Endothelial cell of umbilical vein (primary cell): Measurements from ENCODE around the gene NGF. TPM values are rescaled to one million over a fixed set of nuclear protein-coding genes. Genes with fewer than 3 reads are reported as not detected.

Experiments
- BruUV-seq: library from RNA; stranded (reverse); fragments of 400-500 nt; replicated peaks from 2 replicates; lab custom pipeline; 2021; lab: Mats Ljungman, UMichigan
- CTCF ChIA-PET: fragments of 300-600, 350-600 bp; sonication (Branson Sonifier 250); formaldehyde crosslinking; loops from one replicate; lab custom pipeline; 2021; ENCODE audit warnings: antibody characterized with exemption, inconsistent platforms; lab: Charles Lee
- POLR2A ChIA-PET: fragments of 300-600, 350-600 bp; sonication (Branson Sonifier 250); formaldehyde crosslinking; loops from one replicate; lab custom pipeline; 2021; ENCODE audit warnings: antibody characterized with exemption, inconsistent platforms; lab: Charles Lee
- DNase-seq: peaks from one replicate; pipeline ENCODE4 v3.0.0-alpha.2; 2011; ENCODE audit warnings: low read depth, low spot score
- FAIRE-seq: peaks from 2 replicates; lab custom pipeline; 2011; peaks lifted over from hg19 to GRCh38; lab: Jason Lieb, UNC
- H2AFZ ChIP-seq: 2 replicates; pipeline ENCODE4 v1.6.0; 2012; ENCODE audit warnings: low read depth, low read length, control low read depth, inconsistent platforms
- H3K27ac ChIP-seq: 2 replicates; pipeline ENCODE4 v1.5.1; 2011; ENCODE audit warnings: low read depth, mild to moderate bottlenecking, control low read depth, low read length, moderate library complexity; ENCODE audit not compliant: insufficient read depth
- H3K27me3 ChIP-seq, 2 experiments: 2 replicates each; pipeline versions ENCODE4 v1.6.0 to v1.6.1; 2011; ENCODE audit warnings: low read length in 2 of 2, mixed read lengths in 1 of 2; ENCODE audit not compliant: control insufficient read depth in 2 of 2, insufficient read depth in 2 of 2
- H3K36me3 ChIP-seq, 2 experiments: 2 replicates in 1 of 2; 3 replicates in 1 of 2; pipeline ENCODE4 v1.5.1; 2011; ENCODE audit warnings: low read length in 2 of 2, mild to moderate bottlenecking in 1 of 2, moderate library complexity in 1 of 2; ENCODE audit not compliant: control insufficient read depth in 2 of 2, insufficient read depth in 2 of 2; ENCODE audit errors: extremely low read depth in 1 of 2
- H3K4me1 ChIP-seq: 3 replicates; pipeline ENCODE4 v1.5.1; 2011; ENCODE audit warnings: mild to moderate bottlenecking, low read length; ENCODE audit not compliant: control insufficient read depth, insufficient read depth; ENCODE audit errors: extremely low read depth
- H3K4me2 ChIP-seq: 2 replicates; pipeline ENCODE4 v1.6.1; 2011; ENCODE audit warnings: low read length, control low read depth, mixed read lengths; ENCODE audit not compliant: insufficient read depth
- H3K4me3 ChIP-seq, 3 experiments: fragments of 200-600 bp in 1 of 3; sonication (generic), shearing (Covaris generic) in 1 of 3; replicated peaks in 1 of 3; 2 replicates each; pipeline ENCODE4 v1.5.1; 2011 to 2016; ENCODE audit warnings: control low read depth in 3 of 3, low read length in 3 of 3, mild to moderate bottlenecking in 2 of 3, inconsistent platforms in 1 of 3, low read depth in 1 of 3, moderate library complexity in 1 of 3; ENCODE audit not compliant: insufficient read depth in 1 of 3
- H3K79me2 ChIP-seq: 2 replicates; pipeline ENCODE4 v1.6.0; 2012; ENCODE audit warnings: low read length, inconsistent platforms; ENCODE audit not compliant: control insufficient read depth, insufficient read depth
- H3K9ac ChIP-seq: replicated peaks from 2 replicates; pipeline ENCODE3; 2011; ENCODE audit warnings: low read length, control low read depth; ENCODE audit not compliant: insufficient read depth; ENCODE audit errors: extremely low read depth
- H3K9me1 ChIP-seq: replicated peaks from 3 replicates; pipeline ENCODE4 v1.6.0; 2011; ENCODE audit warnings: mild to moderate bottlenecking, low read length; ENCODE audit not compliant: control insufficient read depth, insufficient read depth; ENCODE audit errors: extremely low read depth
- H3K9me3 ChIP-seq: replicated peaks from 2 replicates; pipeline ENCODE4 v1.5.1; 2012; ENCODE audit warnings: low read length, inconsistent platforms; ENCODE audit not compliant: control insufficient read depth, insufficient read depth
- H4K20me1 ChIP-seq: replicated peaks from 2 replicates; pipeline ENCODE3; 2011; ENCODE audit warnings: mild to moderate bottlenecking, low read length; ENCODE audit not compliant: control insufficient read depth, insufficient read depth; ENCODE audit errors: extremely low read depth
- CTCF ChIP-seq, 2 donors: IDR thresholded peaks; 1 replicate in 1 of 2; 2 replicates in 1 of 2; pipeline ENCODE4 v1.5.1; 2011; ENCODE audit warnings: low read length in 2 of 2, mild to moderate bottlenecking in 2 of 2, moderate library complexity in 2 of 2, control low read depth in 1 of 2, inconsistent platforms in 1 of 2, low read depth in 1 of 2; ENCODE audit not compliant: insufficient read depth in 1 of 2; ENCODE audit errors: extremely low read depth in 1 of 2
- EZH2 ChIP-seq: IDR thresholded peaks from 2 replicates; pipeline ENCODE4 v1.6.1; 2012; ENCODE audit warnings: borderline replicate concordance, low read depth, mild to moderate bottlenecking, moderate library complexity, low read length, inconsistent platforms; ENCODE audit not compliant: severe bottlenecking
- FOS ChIP-seq: IDR thresholded peaks from 2 replicates; pipeline ENCODE4 v1.6.1; 2011; ENCODE audit warnings: mild to moderate bottlenecking, low read length, moderate library complexity, borderline replicate concordance; ENCODE audit not compliant: insufficient read depth
- GATA2 ChIP-seq: IDR thresholded peaks from 2 replicates; pipeline ENCODE4 v1.7.0; 2011; ENCODE audit warnings: low read depth, mild to moderate bottlenecking, moderate library complexity, mixed read lengths, low read length; ENCODE audit not compliant: insufficient read length, insufficient read depth
- JUN ChIP-seq: IDR thresholded peaks from 2 replicates; pipeline ENCODE4 v1.6.1; 2011; ENCODE audit warnings: borderline replicate concordance, low read depth; ENCODE audit not compliant: insufficient read length, insufficient read depth
- MAX ChIP-seq: IDR thresholded peaks from 2 replicates; pipeline ENCODE4 v1.6.1; 2011; ENCODE audit not compliant: insufficient read depth, insufficient read length
- MYC ChIP-seq: IDR thresholded peaks from one replicate; pipeline ENCODE4 v1.6.1; 2011; ENCODE audit warnings: mild to moderate bottlenecking, low read depth, low read length
- POLR2A ChIP-seq: IDR thresholded peaks from 2 replicates; pipeline ENCODE4 v1.6.1; 2012; ENCODE audit warnings: low read depth, mild to moderate bottlenecking, control low read depth, low read length
- POLR2AphosphoS5 ChIP-seq: IDR thresholded peaks from 2 replicates; pipeline ENCODE4 v1.6.1; 2012; ENCODE audit warnings: low read depth, mild to moderate bottlenecking, control low read depth, low read length, moderate library complexity; ENCODE audit not compliant: insufficient read depth
- dilution Hi-C: fragments of 300-500 bp; cut with MboI; formaldehyde crosslinking; loops from one replicate; pipeline ENCODE4 v1.15.0; 2019; ENCODE audit warnings: low sequenced_read_pairs; ENCODE audit not compliant: extremely low pct_ligation_motif_present
- intact Hi-C: fragments of 100-400 bp; cut with micrococcal nuclease; formaldehyde crosslinking; loops from one replicate; pipeline ENCODE4 v1.10.0; 2022
- polyA plus RNA-seq, 4 experiments: library from polyadenylated mRNA; depleted of rRNA in 3 of 4; stranded (reverse) in 3 of 4; unstranded in 1 of 4; fragments of >200 nt; gene quantifications; 2 replicates each; pipeline versions ENCODE4 v1.2.1 to v1.2.3, GENCODE V29; 2011 to 2012; ENCODE audit warnings: missing spikeins in 1 of 4
- total RNA-seq: library from RNA; stranded (reverse); gene quantifications from 2 replicates; pipeline ENCODE4 v1.2.3, GENCODE V29; 2021

Gene NGF
- total and polyA plus RNA-seq, 2 donors (not counting 3 experiments of a cell fraction or from before 2014, with no cell fraction given) = not detected

- no peaks in the 10 kb centered on the region for H3K4me1 ChIP-seq
- no peaks in the 10 kb centered on the region for H3K36me3 ChIP-seq
- H3K27ac ChIP-seq = no peak overlapping the region
- H3K4me3 ChIP-seq = no peak overlapping the region
- H3K9me3 ChIP-seq = no peaks in the 10 kb centered on the region
- no peaks in the 10 kb centered on the region for H4K20me1 ChIP-seq
- no peaks in the 10 kb centered on the region for H3K9me1 ChIP-seq
- no peak overlapping the region for H3K4me2 ChIP-seq
- TF ChIP-seq GATA2 (no peak), FOS (no peak), POLR2A (no peak), CTCF (IDR thresholded peaks at IDR 0.05; ENCODE audit: extremely low read depth in 1 of 2, insufficient read depth in 1 of 2, low read depth in 1 of 2, low read length in 2 of 2) (no peak), EZH2 (no peak), POLR2AphosphoS5 (no peak), MYC (no peak), MAX (no peak), JUN (no peak)
- no peak overlapping the region for H2AFZ ChIP-seq
- dilution Hi-C loops = no loop called here
- H3K9ac ChIP-seq = no peak overlapping the region
- FAIRE-seq (no peak), DNase-seq (no peak)
- no TSS peak for BruUV-seq
- intact Hi-C loops = no loop called here
- ChIA-PET POLR2A (no interaction called here), CTCF (no interaction called here)
- no peaks in the 10 kb centered on the region for H3K79me2 ChIP-seq
- peaks cover 12 to 26% of the 10 kb centered on the region in 2 experiments for H3K27me3 ChIP-seq
Measured at GRCh38 chr1:115336741-115337140, 1.3 kb downstream of the NGF start.
